Hair follicular keratinocyte (primary cell): Measurements from ENCODE around the gene FAM153A. TPM values are rescaled to one million over a fixed set of nuclear protein-coding genes. Genes with fewer than 3 reads are reported as not detected.

ENCODE experiments used
- total RNA-seq: library from RNA; depleted of rRNA; stranded (reverse); fragments of >200 nt; gene quantifications from 2 replicates; pipeline ENCODE4 v1.2.3, GENCODE V29; 2015

Gene FAM153A
- not detected in 2 replicates for total RNA-seq

DNA sequence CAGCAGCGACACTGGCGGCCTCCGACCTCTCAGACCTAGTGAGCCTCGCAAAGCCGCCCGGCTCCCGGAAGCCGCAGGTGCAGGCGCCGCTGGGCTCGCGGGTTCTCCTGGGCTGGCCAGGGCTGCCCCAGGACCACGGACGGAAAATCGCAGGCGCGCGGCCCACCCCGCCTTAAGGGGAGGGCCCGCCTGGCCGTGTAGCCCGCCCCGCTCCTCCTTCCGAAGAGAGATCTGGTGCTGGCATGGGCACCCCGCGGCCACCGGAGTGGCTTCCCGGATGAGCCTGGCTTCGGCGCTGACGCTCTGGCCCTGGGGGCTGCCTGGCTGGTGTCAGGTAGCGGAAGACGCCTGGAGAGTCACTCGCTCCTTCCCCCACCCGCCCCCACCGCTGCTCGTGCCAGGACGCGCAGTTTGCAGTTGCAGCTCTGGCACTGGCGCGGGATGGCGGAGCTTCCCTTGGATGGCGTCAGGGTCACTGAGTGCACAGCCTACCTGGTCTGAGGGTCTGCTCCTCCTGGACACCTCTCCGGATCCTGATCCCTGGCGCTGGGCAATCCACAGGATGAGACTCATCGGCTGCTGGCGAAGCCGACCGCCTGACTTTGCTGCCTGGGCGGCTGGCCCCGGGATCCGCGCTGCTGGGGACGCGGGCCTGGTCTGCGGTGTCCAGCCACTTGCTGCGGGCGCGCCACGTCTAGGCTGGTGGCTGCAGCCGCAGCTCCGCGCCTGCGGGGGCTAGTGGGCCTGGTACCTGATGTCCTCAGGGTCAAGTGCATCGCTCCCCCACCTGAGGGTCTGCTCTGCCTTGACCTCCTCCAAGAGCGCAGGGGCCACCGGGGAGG lies at the start of gene FAM153A:
FAM153A (minus strand) TSS at position 108 of the 842 bp plus-strand sequence.

Other genes with a start within 250 kb of the FAM153A start
- gene FAM193B, start 228.3 kb downstream of the FAM153A start, total RNA-seq = 16.0 and 19.3 TPM in 2 replicates
- gene TMED9, start 190.7 kb downstream of the FAM153A start, total RNA-seq = 171 and 185 TPM in 2 replicates
- gene B4GALT7, start 182.8 kb downstream of the FAM153A start, total RNA-seq = 34.1 and 40.7 TPM in 2 replicates
- gene PROP1, start 213.3 kb upstream of the FAM153A start, total RNA-seq = not detected in 2 replicates